HUES48 (cell line): ENCODE results near the gene SPAG17.

Source experiments
- H3K27ac ChIP-seq: one replicate; pipeline ENCODE4 v1.7.0; 2013; ENCODE audit warnings: low read depth, low read length, inconsistent platforms
- H3K27me3 ChIP-seq: 2 replicates; pipeline ENCODE4 v1.6.1; 2013; ENCODE audit warnings: mild to moderate bottlenecking, low read length; ENCODE audit not compliant: control insufficient read depth, insufficient read depth
- H3K36me3 ChIP-seq: 2 replicates; pipeline ENCODE4 v1.6.1; 2013; ENCODE audit warnings: low read length; ENCODE audit not compliant: control insufficient read depth, insufficient read depth
- H3K4me1 ChIP-seq: 2 replicates; pipeline ENCODE4 v1.6.1; 2013; ENCODE audit warnings: mild to moderate bottlenecking, low read length; ENCODE audit not compliant: control insufficient read depth, insufficient read depth
- H3K4me3 ChIP-seq: 2 replicates; pipeline ENCODE4 v1.5.1; 2013; ENCODE audit warnings: mild to moderate bottlenecking, low read depth, low read length
- H3K9ac ChIP-seq: 2 replicates; pipeline ENCODE4 v1.6.1; 2013; ENCODE audit warnings: mild to moderate bottlenecking, low read depth, low read length, moderate library complexity
- H3K9me3 ChIP-seq: 2 replicates; pipeline ENCODE4 v1.6.1; 2013; ENCODE audit warnings: low read length; ENCODE audit not compliant: control insufficient read depth, insufficient read depth

SPAG17 gene

GRCh38 chr1:117985239-117985638 is 199.8 kb downstream of the SPAG17 start:
- H3K36me3 ChIP-seq = no peaks in the 10 kb centered on the region
- no peak overlapping the region for H3K9ac ChIP-seq
- H3K4me3 ChIP-seq = no peak overlapping the region
- no peaks in the 10 kb centered on the region for H3K27me3 ChIP-seq
- H3K9me3 ChIP-seq = no peaks in the 10 kb centered on the region
- H3K4me1 ChIP-seq = no peaks in the 10 kb centered on the region
- H3K27ac ChIP-seq = no peak overlapping the region

GRCh38 chr1:117981455-117982192 is 203.4 kb downstream of the SPAG17 start:
- Histone ChIP-seq H3K9me3 (no peaks in the 10 kb centered on the region), H3K9ac (no peak overlapping the region), H3K36me3 (no peaks in the 10 kb centered on the region), H3K4me3 (no peak overlapping the region), H3K4me1 (no peaks in the 10 kb centered on the region), H3K27me3 (no peaks in the 10 kb centered on the region), H3K27ac (no peak overlapping the region)

- no peaks in the 10 kb centered on the region for H3K27me3 ChIP-seq
- H3K9me3 ChIP-seq = no peaks in the 10 kb centered on the region
- H3K27ac ChIP-seq = no peak overlapping the region
- H3K9ac ChIP-seq = no peak overlapping the region
- no peak overlapping the region for H3K4me3 ChIP-seq
- H3K36me3 ChIP-seq = no peaks in the 10 kb centered on the region
- H3K4me1 ChIP-seq = no peaks in the 10 kb centered on the region
Observed at GRCh38 chr1:117976381-117976780, 208.6 kb downstream of the SPAG17 start.

GRCh38 chr1:117971777-117972176 is 213.3 kb downstream of the SPAG17 start:
- Histone ChIP-seq H3K9me3 (no peaks in the 10 kb centered on the region), H3K4me1 (peaks cover 11% of the 10 kb centered on the region), H3K27ac (no peak overlapping the region), H3K36me3 (no peaks in the 10 kb centered on the region), H3K4me3 (no peak overlapping the region), H3K27me3 (no peaks in the 10 kb centered on the region), H3K9ac (no peak overlapping the region)

GRCh38 chr1:117970252-117970651 is 214.8 kb downstream of the SPAG17 start:
- no peak overlapping the region for H3K9ac ChIP-seq
- H3K9me3 ChIP-seq = no peaks in the 10 kb centered on the region
- peaks cover 11% of the 10 kb centered on the region for H3K4me1 ChIP-seq
- no peaks in the 10 kb centered on the region for H3K27me3 ChIP-seq
- H3K4me3 ChIP-seq = no peak overlapping the region
- no peak overlapping the region for H3K27ac ChIP-seq
- H3K36me3 ChIP-seq = 0 out of 2 replicates have a peak, but pooled peaks cover 3% of the 10 kb centered on the region

- H3K9me3 ChIP-seq = no peaks in the 10 kb centered on the region
- H3K27me3 ChIP-seq = no peaks in the 10 kb centered on the region
- peaks cover 11% of the 10 kb centered on the region for H3K4me1 ChIP-seq
- peak overlapping the region; percentile 34 for H3K27ac ChIP-seq
- no peak overlapping the region for H3K4me3 ChIP-seq
- H3K36me3 ChIP-seq = peaks cover 16% of the 10 kb centered on the region
- no peak overlapping the region for H3K9ac ChIP-seq
Observed at GRCh38 chr1:117967881-117968280, 217.1 kb downstream of the SPAG17 start.

GRCh38 chr1:117967477-117967876 is 217.6 kb downstream of the SPAG17 start:
- Histone ChIP-seq H3K36me3 (peaks cover 20% of the 10 kb centered on the region), H3K27ac (peak overlapping the region; percentile 34)

GRCh38 chr1:117964290-117965038 is 220.6 kb downstream of the SPAG17 start:
- Histone ChIP-seq H3K9ac (no peak overlapping the region), H3K4me1 (peaks cover 11% of the 10 kb centered on the region), H3K4me3 (no peak overlapping the region), H3K27ac (no peak overlapping the region), H3K27me3 (no peaks in the 10 kb centered on the region), H3K9me3 (no peaks in the 10 kb centered on the region), H3K36me3 (peaks cover 48% of the 10 kb centered on the region)

More at GRCh38 chr1:117967477-117967876, 217.6 kb downstream of the SPAG17 start:
- Histone ChIP-seq H3K27me3 (no peaks in the 10 kb centered on the region), H3K9me3 (no peaks in the 10 kb centered on the region), H3K4me1 (peaks cover 11% of the 10 kb centered on the region), H3K4me3 (no peak overlapping the region), H3K9ac (no peak overlapping the region)

GRCh38 chr1:117959364-117959763 is 225.7 kb downstream of the SPAG17 start:
- Histone ChIP-seq H3K9me3 (no peaks in the 10 kb centered on the region), H3K27me3 (no peaks in the 10 kb centered on the region), H3K4me3 (no peak overlapping the region), H3K4me1 (no peaks in the 10 kb centered on the region), H3K27ac (no peak overlapping the region), H3K9ac (no peak overlapping the region), H3K36me3 (peaks cover 93% of the 10 kb centered on the region)

GRCh38 chr1:117952386-117952785 is 232.6 kb downstream of the SPAG17 start:
- no peaks in the 10 kb centered on the region for H3K9me3 ChIP-seq
- no peaks in the 10 kb centered on the region for H3K4me1 ChIP-seq
- no peak overlapping the region for H3K9ac ChIP-seq
- peaks cover 100% of the 10 kb centered on the region for H3K36me3 ChIP-seq
- H3K27me3 ChIP-seq = no peaks in the 10 kb centered on the region
- H3K27ac ChIP-seq = no peak overlapping the region
- no peak overlapping the region for H3K4me3 ChIP-seq

- Histone ChIP-seq H3K36me3 (peaks cover 98% of the 10 kb centered on the region), H3K4me1 (no peaks in the 10 kb centered on the region), H3K27me3 (no peaks in the 10 kb centered on the region), H3K27ac (no peak overlapping the region), H3K4me3 (no peak overlapping the region), H3K9me3 (no peaks in the 10 kb centered on the region), H3K9ac (no peak overlapping the region)
Observed at GRCh38 chr1:117942293-117942692, 242.7 kb downstream of the SPAG17 start.
